Parathyroid adenoma (tissue), 2 donors: ENCODE data around the gene NPIPB2.
A peak's percentile ranks its signal among the peaks of the same experiment; 100 is the strongest.
"Not testable (repeated sequence)": the region's sequence is repeated elsewhere in the genome, so short reads cannot be mapped to it uniquely, and the experiment has no call there.

Experiments used
- H2AFZ ChIP-seq: fragments of 300-600 bp; sonication (generic); one replicate; pipeline ENCODE4 v1.7.0; 2017; ENCODE audit warnings: antibody characterized with exemption, mild to moderate bottlenecking
- H3K27ac ChIP-seq: fragments of 300-600 bp; sonication (generic); one replicate; pipeline ENCODE4 v1.7.0; 2017
- H3K27me3 ChIP-seq: fragments of 300-600 bp; sonication (generic); one replicate; pipeline ENCODE4 v1.7.0; 2017; ENCODE audit warnings: low read length; ENCODE audit not compliant: control insufficient read depth, insufficient read depth
- H3K36me3 ChIP-seq: fragments of 300-600 bp; sonication (generic); one replicate; pipeline ENCODE4 v1.7.0; 2017; ENCODE audit warnings: low read length; ENCODE audit not compliant: control insufficient read depth, insufficient read depth
- H3K4me1 ChIP-seq: fragments of 300-600 bp; sonication (generic); one replicate; pipeline ENCODE4 v1.7.0; 2017; ENCODE audit warnings: control low read depth
- H3K4me2 ChIP-seq: fragments of 300-600 bp; sonication (generic); one replicate; pipeline ENCODE4 v1.7.0; 2017; ENCODE audit warnings: low read length
- H3K4me3 ChIP-seq: fragments of 300-600 bp; sonication (generic); one replicate; pipeline ENCODE4 v1.7.0; 2017; ENCODE audit warnings: low read depth, low read length
- H3K79me2 ChIP-seq: fragments of 300-600 bp; sonication (generic); one replicate; pipeline ENCODE4 v1.7.0; 2017; ENCODE audit warnings: control low read depth
- H3K9ac ChIP-seq: fragments of 300-600 bp; sonication (generic); one replicate; pipeline ENCODE4 v1.7.0; 2017; ENCODE audit warnings: mild to moderate bottlenecking
- H3K9me3 ChIP-seq: fragments of 300-600 bp; sonication (generic); one replicate; pipeline ENCODE4 v1.7.0; 2017; ENCODE audit warnings: low read length; ENCODE audit not compliant: control insufficient read depth
- CTCF ChIP-seq: fragments of 300-600 bp; sonication (generic); IDR thresholded peaks from one replicate; pipeline ENCODE4 v1.7.0; 2017; ENCODE audit warnings: antibody characterized with exemption, mild to moderate bottlenecking
- donor health status: primary hyperparathyroidism.

The NPIPB2 gene

GRCh38 chr16:11976850-11977375, 35.1 kb upstream of the NPIPB2 start:
- Histone ChIP-seq H3K79me2 (peaks cover 50% of the 10 kb centered on the region), H3K27me3 (no peaks in the 10 kb centered on the region), H3K9ac (peak overlapping the region; percentile 38), H3K4me1 (peaks cover 6% of the 10 kb centered on the region), H3K4me3 (peak overlapping the region; percentile 98), H3K4me2 (peak overlapping the region; percentile 83), H2AFZ (peak overlapping the region; percentile 55), H3K27ac (peak overlapping the region; percentile 48), H3K36me3 (no peaks in the 10 kb centered on the region), H3K9me3 (no peaks in the 10 kb centered on the region)
- TF ChIP-seq CTCF: no peak

- H3K36me3 ChIP-seq: no peaks in the 10 kb centered on the region
- H3K4me2 ChIP-seq: no peak overlapping the region
- TF ChIP-seq CTCF: no peak
- no peak overlapping the region for H2AFZ ChIP-seq
- H3K27me3 ChIP-seq: no peaks in the 10 kb centered on the region
- no peak overlapping the region for H3K4me3 ChIP-seq
- H3K79me2 ChIP-seq: peaks cover 17% of the 10 kb centered on the region
- peaks cover 10% of the 10 kb centered on the region for H3K4me1 ChIP-seq
- H3K27ac ChIP-seq: no peak overlapping the region
- no peak overlapping the region for H3K9ac ChIP-seq
- no peaks in the 10 kb centered on the region for H3K9me3 ChIP-seq
These were observed 31.2 kb upstream of the NPIPB2 start for GRCh38 chr16:11973070-11973469.

- no peaks in the 10 kb centered on the region for H3K27me3 ChIP-seq
- H2AFZ ChIP-seq: peak overlapping the region; percentile 20
- peaks cover 9% of the 10 kb centered on the region for H3K79me2 ChIP-seq
- no peak overlapping the region for H3K27ac ChIP-seq
- H3K4me3 ChIP-seq: no peak overlapping the region
- no peaks in the 10 kb centered on the region for H3K36me3 ChIP-seq
- TF ChIP-seq CTCF: peak; percentile 49
- H3K4me2 ChIP-seq: no peak overlapping the region
- no peak overlapping the region for H3K9ac ChIP-seq
- H3K9me3 ChIP-seq: no peaks in the 10 kb centered on the region
- peaks cover 9% of the 10 kb centered on the region for H3K4me1 ChIP-seq
These were observed 30.3 kb upstream of the NPIPB2 start for GRCh38 chr16:11972128-11972527.

- H3K27ac ChIP-seq, H3K79me2 ChIP-seq, H3K9me3 ChIP-seq, H2AFZ ChIP-seq, H3K4me3 ChIP-seq, H3K4me2 ChIP-seq, H3K36me3 ChIP-seq, H3K27me3 ChIP-seq, H3K9ac ChIP-seq: not testable (repeated sequence)
- H3K4me1 ChIP-seq: peaks cover 10% of the 10 kb centered on the region
These were observed 28.4 kb upstream of the NPIPB2 start for GRCh38 chr16:11970292-11970691.

GRCh38 chr16:11968577-11968976, 26.7 kb upstream of the NPIPB2 start:
- H3K27me3 ChIP-seq: no peaks in the 10 kb centered on the region
- no peaks in the 10 kb centered on the region for H3K79me2 ChIP-seq
- no peaks in the 10 kb centered on the region for H3K9me3 ChIP-seq
- H3K27ac ChIP-seq: no peak overlapping the region
- no peak for TF ChIP-seq CTCF
- no peak overlapping the region for H2AFZ ChIP-seq
- no peak overlapping the region for H3K9ac ChIP-seq
- no peak overlapping the region for H3K4me2 ChIP-seq
- H3K4me1 ChIP-seq: peaks cover 18% of the 10 kb centered on the region
- H3K36me3 ChIP-seq: no peaks in the 10 kb centered on the region
- no peak overlapping the region for H3K4me3 ChIP-seq
